ENCODE measurements around the gene ZBTB6. TPM values are rescaled to one million over a fixed set of nuclear protein-coding genes. Genes with fewer than 3 reads are reported as not detected.

The ZBTB6 gene
- total and polyA plus RNA-seq, 2 of the 13 experiments (the other 11 are each of a cell fraction or from before 2014, with no cell fraction given): 3.7 to 7.1 TPM

DNA sequence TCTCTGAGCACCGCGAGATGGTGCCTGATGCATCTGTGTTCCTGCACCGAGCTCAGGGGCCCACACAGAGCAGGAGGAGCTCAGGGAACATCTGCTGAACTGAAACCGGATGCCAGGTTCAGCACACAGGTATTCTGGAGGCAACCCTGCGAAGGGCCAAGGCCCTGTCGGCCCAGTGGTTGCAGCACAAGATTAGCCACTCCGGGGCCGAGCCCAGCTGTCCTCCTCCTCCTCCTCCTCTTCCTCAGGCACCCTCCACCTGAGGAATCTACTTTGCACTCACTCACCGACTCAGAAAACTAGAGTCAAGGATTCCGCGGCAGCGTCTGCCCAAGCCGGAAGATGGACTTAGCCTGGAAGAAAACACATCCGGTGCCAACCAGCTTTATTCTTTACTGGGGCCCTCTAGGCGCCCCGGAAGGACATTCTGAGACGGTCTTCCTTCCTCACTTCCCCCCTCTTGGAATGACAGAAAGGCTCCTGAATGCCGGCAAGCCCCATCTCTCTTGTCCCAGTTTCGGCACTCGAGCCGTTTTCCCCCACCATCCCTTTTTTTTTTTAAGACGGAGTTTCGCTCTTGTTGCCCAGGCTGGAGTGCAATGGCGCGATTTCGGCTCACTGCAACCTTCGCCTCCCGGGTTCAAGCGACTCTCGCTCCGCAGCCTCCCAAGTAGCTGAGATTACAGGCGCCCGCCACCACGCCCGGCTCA is at the start of gene ZBTB6 (continued):
- TF ChIP-seq TGIF2 (CRISPR knock-in tag; IDR thresholded peaks at IDR 0.05): peak; percentile 19; the same call in 1 of the 2 replicates
- TF ChIP-seq SOX6 (IDR thresholded peaks at IDR 0.05): no peak
- peak; percentile 59 for TF ChIP-seq SOX6 (CRISPR knock-in tag; IDR thresholded peaks at IDR 0.05)
- TF ChIP-seq, protein P1, sequence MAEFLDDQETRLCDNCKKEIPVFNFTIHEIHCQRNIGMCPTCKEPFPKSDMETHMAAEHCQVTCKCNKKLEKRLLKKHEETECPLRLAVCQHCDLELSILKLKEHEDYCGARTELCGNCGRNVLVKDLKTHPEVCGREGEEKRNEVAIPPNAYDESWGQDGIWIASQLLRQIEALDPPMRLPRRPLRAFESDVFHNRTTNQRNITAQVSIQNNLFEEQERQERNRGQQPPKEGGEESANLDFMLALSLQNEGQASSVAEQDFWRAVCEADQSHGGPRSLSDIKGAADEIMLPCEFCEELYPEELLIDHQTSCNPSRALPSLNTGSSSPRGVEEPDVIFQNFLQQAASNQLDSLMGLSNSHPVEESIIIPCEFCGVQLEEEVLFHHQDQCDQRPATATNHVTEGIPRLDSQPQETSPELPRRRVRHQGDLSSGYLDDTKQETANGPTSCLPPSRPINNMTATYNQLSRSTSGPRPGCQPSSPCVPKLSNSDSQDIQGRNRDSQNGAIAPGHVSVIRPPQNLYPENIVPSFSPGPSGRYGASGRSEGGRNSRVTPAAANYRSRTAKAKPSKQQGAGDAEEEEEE (CRISPR knock-in tag; IDR thresholded peaks at IDR 0.05; ENCODE audit: borderline replicate concordance): no peak
- peak; percentile 31; the same call in 1 of the 2 replicates for TF ChIP-seq BCL6 (CRISPR knock-in tag; IDR thresholded peaks at IDR 0.05)
- TF ChIP-seq, protein P2, sequence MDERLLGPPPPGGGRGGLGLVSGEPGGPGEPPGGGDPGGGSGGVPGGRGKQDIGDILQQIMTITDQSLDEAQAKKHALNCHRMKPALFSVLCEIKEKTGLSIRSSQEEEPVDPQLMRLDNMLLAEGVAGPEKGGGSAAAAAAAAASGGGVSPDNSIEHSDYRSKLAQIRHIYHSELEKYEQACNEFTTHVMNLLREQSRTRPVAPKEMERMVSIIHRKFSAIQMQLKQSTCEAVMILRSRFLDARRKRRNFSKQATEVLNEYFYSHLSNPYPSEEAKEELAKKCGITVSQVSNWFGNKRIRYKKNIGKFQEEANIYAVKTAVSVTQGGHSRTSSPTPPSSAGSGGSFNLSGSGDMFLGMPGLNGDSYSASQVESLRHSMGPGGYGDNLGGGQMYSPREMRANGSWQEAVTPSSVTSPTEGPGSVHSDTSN (CRISPR knock-in tag; IDR thresholded peaks at IDR 0.05): no peak
- peak; percentile 14; the same call in 1 of the 2 replicates for TF ChIP-seq SP5 (CRISPR knock-in tag; IDR thresholded peaks at IDR 0.05; ENCODE audit: borderline replicate concordance, low read depth)
- TF ChIP-seq, protein P3, sequence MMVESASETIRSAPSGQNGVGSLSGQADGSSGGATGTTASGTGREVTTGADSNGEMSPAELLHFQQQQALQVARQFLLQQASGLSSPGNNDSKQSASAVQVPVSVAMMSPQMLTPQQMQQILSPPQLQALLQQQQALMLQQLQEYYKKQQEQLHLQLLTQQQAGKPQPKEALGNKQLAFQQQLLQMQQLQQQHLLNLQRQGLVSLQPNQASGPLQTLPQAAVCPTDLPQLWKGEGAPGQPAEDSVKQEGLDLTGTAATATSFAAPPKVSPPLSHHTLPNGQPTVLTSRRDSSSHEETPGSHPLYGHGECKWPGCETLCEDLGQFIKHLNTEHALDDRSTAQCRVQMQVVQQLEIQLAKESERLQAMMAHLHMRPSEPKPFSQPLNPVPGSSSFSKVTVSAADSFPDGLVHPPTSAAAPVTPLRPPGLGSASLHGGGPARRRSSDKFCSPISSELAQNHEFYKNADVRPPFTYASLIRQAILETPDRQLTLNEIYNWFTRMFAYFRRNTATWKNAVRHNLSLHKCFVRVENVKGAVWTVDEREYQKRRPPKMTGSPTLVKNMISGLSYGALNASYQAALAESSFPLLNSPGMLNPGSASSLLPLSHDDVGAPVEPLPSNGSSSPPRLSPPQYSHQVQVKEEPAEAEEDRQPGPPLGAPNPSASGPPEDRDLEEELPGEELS (CRISPR knock-in tag; IDR thresholded peaks at IDR 0.05): 0 out of 2 replicates have a peak, but pooled peaks have one; percentile 29
- TF ChIP-seq SMYD3 (CRISPR knock-in tag; IDR thresholded peaks at IDR 0.05): peak; percentile 40; the same call in 1 of the 2 replicates
- no peak for TF ChIP-seq MEIS1 (CRISPR knock-in tag; IDR thresholded peaks at IDR 0.05; ENCODE audit: borderline replicate concordance)
- TF ChIP-seq, protein P4, sequence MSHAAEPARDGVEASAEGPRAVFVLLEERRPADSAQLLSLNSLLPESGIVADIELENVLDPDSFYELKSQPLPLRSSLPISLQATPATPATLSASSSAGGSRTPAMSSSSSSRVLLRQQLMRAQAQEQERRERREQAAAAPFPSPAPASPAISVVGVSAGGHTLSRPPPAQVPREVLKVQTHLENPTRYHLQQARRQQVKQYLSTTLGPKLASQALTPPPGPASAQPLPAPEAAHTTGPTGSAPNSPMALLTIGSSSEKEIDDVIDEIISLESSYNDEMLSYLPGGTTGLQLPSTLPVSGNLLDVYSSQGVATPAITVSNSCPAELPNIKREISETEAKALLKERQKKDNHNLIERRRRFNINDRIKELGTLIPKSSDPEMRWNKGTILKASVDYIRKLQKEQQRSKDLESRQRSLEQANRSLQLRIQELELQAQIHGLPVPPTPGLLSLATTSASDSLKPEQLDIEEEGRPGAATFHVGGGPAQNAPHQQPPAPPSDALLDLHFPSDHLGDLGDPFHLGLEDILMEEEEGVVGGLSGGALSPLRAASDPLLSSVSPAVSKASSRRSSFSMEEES (CRISPR knock-in tag; IDR thresholded peaks at IDR 0.05): 0 out of 2 replicates have a peak, but pooled peaks have one; percentile 11
- no peak for TF ChIP-seq ZNF431 (CRISPR knock-in tag; IDR thresholded peaks at IDR 0.05; ENCODE audit: borderline replicate concordance, low read depth)
- no peak for TF ChIP-seq PRMT3 (CRISPR knock-in tag; IDR thresholded peaks at IDR 0.05; ENCODE audit: borderline replicate concordance, low read depth)
- no peak for TF ChIP-seq CREB1 (IDR thresholded peaks at IDR 0.05)
- 0 out of 2 replicates have a peak, but pooled peaks have one; percentile 50 for TF ChIP-seq CREB1 (CRISPR knock-in tag; IDR thresholded peaks at IDR 0.05)
- TF ChIP-seq, protein P5, sequence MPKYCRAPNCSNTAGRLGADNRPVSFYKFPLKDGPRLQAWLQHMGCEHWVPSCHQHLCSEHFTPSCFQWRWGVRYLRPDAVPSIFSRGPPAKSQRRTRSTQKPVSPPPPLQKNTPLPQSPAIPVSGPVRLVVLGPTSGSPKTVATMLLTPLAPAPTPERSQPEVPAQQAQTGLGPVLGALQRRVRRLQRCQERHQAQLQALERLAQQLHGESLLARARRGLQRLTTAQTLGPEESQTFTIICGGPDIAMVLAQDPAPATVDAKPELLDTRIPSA (CRISPR knock-in tag; IDR thresholded peaks at IDR 0.05; ENCODE audit: borderline replicate concordance): peak; percentile 20; the same call in 1 of the 2 replicates
- TF ChIP-seq, protein P6, sequence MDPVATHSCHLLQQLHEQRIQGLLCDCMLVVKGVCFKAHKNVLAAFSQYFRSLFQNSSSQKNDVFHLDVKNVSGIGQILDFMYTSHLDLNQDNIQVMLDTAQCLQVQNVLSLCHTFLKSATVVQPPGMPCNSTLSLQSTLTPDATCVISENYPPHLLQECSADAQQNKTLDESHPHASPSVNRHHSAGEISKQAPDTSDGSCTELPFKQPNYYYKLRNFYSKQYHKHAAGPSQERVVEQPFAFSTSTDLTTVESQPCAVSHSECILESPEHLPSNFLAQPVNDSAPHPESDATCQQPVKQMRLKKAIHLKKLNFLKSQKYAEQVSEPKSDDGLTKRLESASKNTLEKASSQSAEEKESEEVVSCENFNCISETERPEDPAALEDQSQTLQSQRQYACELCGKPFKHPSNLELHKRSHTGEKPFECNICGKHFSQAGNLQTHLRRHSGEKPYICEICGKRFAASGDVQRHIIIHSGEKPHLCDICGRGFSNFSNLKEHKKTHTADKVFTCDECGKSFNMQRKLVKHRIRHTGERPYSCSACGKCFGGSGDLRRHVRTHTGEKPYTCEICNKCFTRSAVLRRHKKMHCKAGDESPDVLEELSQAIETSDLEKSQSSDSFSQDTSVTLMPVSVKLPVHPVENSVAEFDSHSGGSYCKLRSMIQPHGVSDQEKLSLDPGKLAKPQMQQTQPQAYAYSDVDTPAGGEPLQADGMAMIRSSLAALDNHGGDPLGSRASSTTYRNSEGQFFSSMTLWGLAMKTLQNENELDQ (CRISPR knock-in tag; IDR thresholded peaks at IDR 0.05; ENCODE audit: borderline replicate concordance): no peak
- TF ChIP-seq SRSF9 (IDR thresholded peaks at IDR 0.05; ENCODE audit: borderline replicate concordance, insufficient read depth, low read depth, low read length, poor library complexity, severe bottlenecking): no peak
- no peak for TF ChIP-seq FOXO1 (CRISPR knock-in tag; IDR thresholded peaks at IDR 0.05)

All from HepG2 (cell line).